ENCODE results near the gene PLGRKT.
"Not testable (repeated sequence)": the region's sequence is repeated elsewhere in the genome, so short reads cannot be mapped to it uniquely, and the experiment has no call there.

Gene PLGRKT

GRCh38 chr9:5452286-5452609 is 14.5 kb upstream of the PLGRKT start:
- DNase-seq (ENCODE audit: low read depth): no peak

DNA sequence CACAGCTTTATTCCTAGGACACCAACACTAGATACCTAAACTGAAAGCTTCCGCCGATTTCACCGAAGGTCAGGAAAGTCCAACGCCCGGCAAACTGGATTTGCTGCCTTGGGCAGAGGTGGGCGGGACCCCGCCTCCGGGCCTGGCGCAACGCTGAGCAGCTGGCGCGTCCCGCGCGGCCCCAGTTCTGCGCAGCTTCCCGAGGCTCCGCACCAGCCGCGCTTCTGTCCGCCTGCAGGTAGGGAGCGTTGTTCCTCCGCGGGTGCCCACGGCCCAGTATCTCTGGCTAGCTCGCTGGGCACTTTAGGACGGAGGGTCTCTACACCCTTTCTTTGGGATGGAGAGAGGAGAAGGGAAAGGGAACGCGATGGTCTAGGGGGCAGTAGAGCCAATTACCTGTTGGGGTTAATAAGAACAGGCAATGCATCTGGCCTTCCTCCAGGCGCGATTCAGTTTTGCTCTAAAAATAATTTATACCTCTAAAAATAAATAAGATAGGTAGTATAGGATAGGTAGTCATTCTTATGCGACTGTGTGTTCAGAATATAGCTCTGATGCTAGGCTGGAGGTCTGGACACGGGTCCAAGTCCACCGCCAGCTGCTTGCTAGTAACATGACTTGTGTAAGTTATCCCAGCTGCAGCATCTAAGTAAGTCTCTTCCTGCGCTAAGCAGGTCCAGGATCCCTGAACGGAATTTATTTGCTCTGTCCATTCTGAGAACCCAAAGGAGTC is 12.8 kb upstream of the PLGRKT start, which contains the start of gene CD274:
CD274 (plus strand) TSS at position 184 of the 733 bp plus-strand sequence. CDS start 5,572 bp downstream, outside the sequence.
- peak; percentile 91 for DNase-seq (ENCODE audit: low read depth)

- no peak for DNase-seq (ENCODE audit: low read depth)
Observed at GRCh38 chr9:5449521-5450358, 12.0 kb upstream of the PLGRKT start.

DNA sequence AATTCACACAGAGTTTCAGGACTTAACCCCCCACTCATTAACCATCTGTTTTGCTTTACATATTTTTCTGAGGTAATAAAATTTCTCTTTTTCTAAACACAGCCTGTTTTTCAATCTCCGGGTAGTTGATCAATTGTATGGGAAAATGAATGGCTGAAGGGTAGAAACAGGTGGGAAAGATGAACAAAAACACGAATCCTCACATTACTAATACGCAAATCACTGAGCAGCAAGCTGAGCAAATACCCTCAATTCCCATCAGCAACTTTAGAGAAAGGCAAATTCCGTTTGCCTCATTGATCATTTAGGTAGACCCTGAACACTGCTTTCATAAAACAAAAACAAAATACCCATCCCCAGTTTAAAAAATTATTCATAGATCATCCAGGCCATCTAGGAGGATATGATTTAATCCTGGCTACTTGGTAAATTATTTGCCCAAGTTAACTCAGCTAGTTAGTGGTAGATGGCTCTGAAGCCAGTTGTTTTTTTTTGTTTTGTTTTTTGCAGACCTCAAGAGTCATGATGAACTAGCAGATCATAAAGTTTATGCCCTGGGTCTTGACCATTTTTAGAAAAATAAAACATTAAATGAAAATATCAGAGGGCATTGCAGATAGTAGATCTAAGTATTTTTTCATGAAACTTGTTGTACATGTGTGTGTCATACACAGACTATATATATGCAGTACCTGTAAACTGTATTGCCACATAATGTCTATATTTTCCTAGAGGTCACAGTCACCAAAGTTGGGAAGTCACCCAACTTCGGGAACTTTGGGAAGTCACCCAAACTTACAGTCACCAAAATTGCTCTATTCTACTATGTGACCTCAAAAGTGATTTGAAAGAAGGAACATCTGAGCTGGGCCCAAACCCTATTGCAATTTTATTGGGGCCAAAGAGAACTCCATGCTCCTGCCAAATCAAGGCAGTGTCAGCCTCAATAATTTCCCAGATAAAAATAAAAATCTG is 11.0 kb upstream of the PLGRKT start:
- no peak for DNase-seq (ENCODE audit: low read depth)

GRCh38 chr9:5448016-5448415 is 10.3 kb upstream of the PLGRKT start:
- no peak for DNase-seq (ENCODE audit: low read depth)

DNA sequence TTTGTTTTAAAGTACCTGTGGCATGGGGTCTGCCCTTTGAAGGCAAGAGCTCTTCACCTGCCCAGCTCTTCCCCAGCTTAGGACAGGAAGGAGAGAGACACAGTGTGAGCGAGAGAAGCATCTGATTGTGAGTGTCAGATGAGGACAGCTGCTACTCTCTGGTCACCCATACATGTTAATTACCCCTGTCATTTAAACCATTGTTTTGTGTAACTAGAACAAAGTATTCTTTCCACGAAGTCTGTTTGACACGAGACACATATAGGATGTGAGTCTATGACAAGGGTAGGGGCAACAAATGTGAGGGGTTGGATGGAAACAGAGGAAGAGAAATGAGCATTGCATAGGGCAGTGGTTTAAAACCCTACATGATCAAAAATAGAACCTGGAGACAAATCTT is 9.6 kb upstream of the PLGRKT start:
- DNase-seq (ENCODE audit: low read depth): no peak

- DNase-seq (ENCODE audit: low read depth): no peak
Observed at GRCh38 chr9:5446451-5447236, 8.9 kb upstream of the PLGRKT start.

- DNase-seq (ENCODE audit: low read depth): no peak
Observed at GRCh38 chr9:5445886-5446285, 8.2 kb upstream of the PLGRKT start.

GRCh38 chr9:5445096-5445495 is 7.4 kb upstream of the PLGRKT start:
- DNase-seq (ENCODE audit: low read depth): not testable (repeated sequence)

DNA sequence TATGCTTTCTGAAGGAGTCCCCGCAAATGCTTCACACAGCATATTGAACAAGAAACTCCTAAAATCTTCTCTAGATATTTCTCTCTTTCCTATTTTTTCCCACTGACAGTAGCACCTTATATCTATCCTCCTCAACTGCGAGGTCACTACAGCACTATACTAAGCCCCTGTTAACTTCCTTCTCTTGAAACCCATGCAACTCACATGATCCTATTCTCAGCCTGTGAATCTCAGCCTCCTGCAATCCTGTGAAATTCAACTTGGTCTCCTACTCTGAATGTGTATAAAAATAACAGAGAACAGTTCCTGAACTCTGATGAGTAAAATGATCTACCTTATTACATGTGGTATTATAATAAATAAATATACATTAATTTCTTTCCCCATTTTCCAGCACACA is 6.1 kb upstream of the PLGRKT start:
- DNase-seq (ENCODE audit: low read depth): no peak

- peak; percentile 55 for DNase-seq (ENCODE audit: low read depth)
Observed at GRCh38 chr9:5442400-5443011, 4.8 kb upstream of the PLGRKT start.

- peak; percentile 73 for DNase-seq (ENCODE audit: low read depth)
Observed at GRCh38 chr9:5441043-5441442, 3.3 kb upstream of the PLGRKT start.

DNA sequence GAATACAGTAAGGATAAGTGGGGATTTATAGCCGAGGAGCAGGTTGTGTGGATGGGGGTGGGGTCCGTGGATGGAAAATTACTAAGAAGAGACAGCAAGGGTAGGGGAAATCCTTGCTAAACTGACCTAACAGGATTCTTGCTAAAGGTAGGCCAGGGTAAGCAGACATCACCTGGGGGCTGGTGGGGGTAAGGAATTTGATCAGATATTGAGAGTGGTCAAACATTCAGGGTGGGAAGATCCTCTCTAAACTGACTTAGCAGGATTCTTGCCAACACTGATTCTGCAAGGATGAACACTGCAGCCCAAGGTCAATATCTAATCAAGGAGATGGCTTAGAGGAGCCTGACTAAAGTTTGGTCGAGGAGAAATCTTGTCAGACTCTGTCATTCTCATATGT is 2.7 kb upstream of the PLGRKT start:
- no peak for DNase-seq (ENCODE audit: low read depth)

DNA sequence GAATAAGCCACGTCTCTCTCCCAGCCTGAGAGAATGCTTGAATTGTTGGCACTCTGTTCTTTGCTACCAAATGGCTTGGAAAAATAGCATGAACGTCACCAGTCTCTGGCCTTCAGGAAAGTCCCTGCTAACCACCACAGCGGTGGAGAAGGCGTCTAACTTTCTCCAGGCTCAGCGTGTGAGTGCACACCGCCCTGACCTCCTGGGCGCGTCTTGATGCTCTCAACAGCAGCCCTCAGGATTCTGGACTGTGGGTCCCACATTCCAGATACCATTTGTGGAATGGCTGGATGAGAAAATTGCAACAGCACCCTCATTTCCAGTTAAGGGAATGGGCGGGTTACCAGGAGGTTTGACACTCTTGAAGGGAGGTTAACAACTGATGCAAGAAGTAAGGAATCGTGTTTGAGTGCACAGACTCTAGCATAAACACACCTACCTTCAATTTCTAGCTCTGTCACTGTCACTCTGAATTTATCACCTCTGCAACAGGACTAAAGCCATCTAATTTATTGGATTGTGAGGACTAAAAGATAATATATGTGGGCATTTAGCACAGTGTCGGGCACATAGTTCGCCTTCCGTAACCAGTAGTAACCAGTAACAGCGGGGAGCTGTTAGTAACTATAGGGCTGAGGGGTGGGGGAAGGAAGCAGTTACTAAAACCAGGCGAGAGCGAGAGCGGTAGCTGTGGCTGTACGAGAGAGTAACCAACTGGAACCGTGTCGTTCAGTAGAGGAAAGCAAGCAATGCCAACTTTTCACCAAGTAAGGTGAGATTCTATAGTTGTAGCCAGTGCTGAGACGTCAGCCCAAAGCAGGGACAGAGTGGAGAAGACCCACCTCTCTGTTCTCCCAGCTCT is 807 bp upstream of the PLGRKT start:
- peak; percentile 48 for DNase-seq (ENCODE audit: low read depth)

GRCh38 chr9:5436441-5436840 is 1.3 kb downstream of the PLGRKT start:
- DNase-seq (ENCODE audit: low read depth): no peak

GRCh38 chr9:5435912-5436311 is 1.8 kb downstream of the PLGRKT start:
- no peak for DNase-seq (ENCODE audit: low read depth)

GRCh38 chr9:5433841-5434810 is 3.6 kb downstream of the PLGRKT start:
- DNase-seq (ENCODE audit: low read depth): not testable (repeated sequence)

DNA sequence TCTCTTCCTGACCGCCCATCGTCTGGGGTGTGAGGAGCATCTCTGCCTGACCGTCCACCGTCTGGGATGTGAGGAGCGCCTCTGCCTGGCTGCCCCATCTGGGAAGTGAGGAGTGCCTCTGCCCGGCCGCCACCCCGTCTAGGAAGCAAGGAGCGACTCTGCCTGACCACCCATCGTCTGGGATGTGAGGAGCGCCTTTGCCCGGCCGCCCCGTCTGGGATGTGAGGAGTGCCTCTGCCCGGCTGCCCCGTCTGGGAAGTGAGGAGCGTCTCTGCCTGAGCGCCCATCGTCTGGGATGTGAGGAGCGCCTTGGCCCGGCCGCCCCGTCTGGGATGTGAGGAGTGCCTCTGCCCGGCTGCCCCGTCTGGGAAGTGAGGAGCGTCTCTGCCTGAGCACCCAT is 4.4 kb downstream of the PLGRKT start:
- not testable (repeated sequence) for DNase-seq (ENCODE audit: low read depth)

GRCh38 chr9:5432890-5433289 is 4.8 kb downstream of the PLGRKT start:
- not testable (repeated sequence) for DNase-seq (ENCODE audit: low read depth)
